Endodermal cell (in vitro differentiated cells): ENCODE results near the gene KAZN. TPM values are rescaled to one million over a fixed set of nuclear protein-coding genes. Genes with fewer than 3 reads are reported as not detected.
A peak's percentile ranks its signal among the peaks of the same experiment; 100 is the strongest.

Experiments
- DNase-seq: peaks from one replicate; pipeline ENCODE4 v3.0.0-alpha.2; 2017
- H3K27ac ChIP-seq: 2 replicates; pipeline ENCODE4 v1.5.1; 2013; ENCODE audit warnings: mild to moderate bottlenecking, low read depth, low read length, moderate library complexity
- H3K27me3 ChIP-seq: 2 replicates; pipeline ENCODE4 v1.6.1; 2013; ENCODE audit warnings: mild to moderate bottlenecking, low read length, moderate library complexity; ENCODE audit not compliant: insufficient read depth, control insufficient read depth, poor library complexity, severe bottlenecking
- H3K36me3 ChIP-seq: 2 replicates; pipeline ENCODE4 v1.7.0; 2013; ENCODE audit warnings: mild to moderate bottlenecking, low read length, moderate library complexity; ENCODE audit not compliant: control insufficient read depth, insufficient read depth
- H3K4me1 ChIP-seq: one replicate; pipeline ENCODE4 v1.7.0; 2013; ENCODE audit warnings: low read length; ENCODE audit not compliant: control insufficient read depth, insufficient read depth
- H3K4me3 ChIP-seq: 2 replicates; pipeline ENCODE4 v1.5.1; 2013; ENCODE audit warnings: mild to moderate bottlenecking, low read length, moderate library complexity
- H3K9ac ChIP-seq: 2 replicates; pipeline ENCODE4 v1.6.1; 2013; ENCODE audit warnings: mild to moderate bottlenecking, low read length, moderate library complexity; ENCODE audit not compliant: poor library complexity, severe bottlenecking; ENCODE audit errors: extremely low read depth
- H3K9me3 ChIP-seq: 2 replicates; pipeline ENCODE4 v1.6.1; 2013; ENCODE audit warnings: mild to moderate bottlenecking, low read length, moderate library complexity; ENCODE audit not compliant: control insufficient read depth
- H3K27ac Mint-ChIP-seq: 2 replicates; pipeline ENCODE4 v1.8.0; 2020; ENCODE audit warnings: mixed read lengths
- H3K27me3 Mint-ChIP-seq: 2 replicates; pipeline ENCODE4 v1.8.0; 2021; ENCODE audit warnings: mild to moderate bottlenecking, mixed read lengths; ENCODE audit not compliant: insufficient read depth
- H3K36me3 Mint-ChIP-seq: 2 replicates; pipeline ENCODE4 v1.8.0; 2020; ENCODE audit warnings: low read depth, mixed read lengths
- H3K4me1 Mint-ChIP-seq: 2 replicates; pipeline ENCODE4 v1.8.0; 2020; ENCODE audit warnings: mixed read lengths
- H3K4me3 Mint-ChIP-seq: 2 replicates; pipeline ENCODE4 v1.8.0; 2020; ENCODE audit warnings: mild to moderate bottlenecking, moderate library complexity, mixed read lengths
- H3K9me3 Mint-ChIP-seq: 2 replicates; pipeline ENCODE4 v1.8.0; 2020; ENCODE audit warnings: mild to moderate bottlenecking, mixed read lengths
- CTCF ChIP-seq: fragments of 200-600 bp; sonication (generic); conservative IDR thresholded peaks from 2 replicates; pipeline ENCODE4 v1.5.0; 2021; ENCODE audit warnings: antibody characterized with exemption, mild to moderate bottlenecking
- WGBS, 2 experiments: methylation state at CpG; one replicate each; pipeline versions ENCODE4 v1.1.5 to v1.1.7; 2013; ENCODE audit warnings: missing lambda C conversion rate in 2 of 2, mixed read lengths in 1 of 2; ENCODE audit not compliant: insufficient coverage in 1 of 2, insufficient read length in 1 of 2; 5-methylcytosine and 5-hydroxymethylcytosine counted together
- total RNA-seq, 2 donors: library from RNA; stranded (reverse); fragmentation: NEBNext Ultra II Directional in 1 of 2; extraction: Animal tissue kit (Norgen Biotek cat#: 25700) in 1 of 2; gene quantifications; 2 replicates in 1 of 2; 3 replicates in 1 of 2; pipeline ENCODE4 v1.2.1, GENCODE V29; 2021

Gene KAZN
- total RNA-seq, 2 donors from 2014 or later, result 12.4 to 13.9 TPM

GRCh38 chr1:14862114-14862771 is 263.8 kb downstream of the KAZN start:
- no peak for TF ChIP-seq CTCF
- H3K36me3 Mint-ChIP-seq, result no peaks in the 10 kb centered on the region
- Histone ChIP-seq H3K36me3 (no peaks in the 10 kb centered on the region), H3K9me3 (no peaks in the 10 kb centered on the region), H3K9ac (no peak overlapping the region), H3K27ac (no peak overlapping the region), H3K4me1 (peaks cover 7% of the 10 kb centered on the region), H3K4me3 (no peak overlapping the region), H3K27me3 (no peaks in the 10 kb centered on the region)
- H3K4me1 Mint-ChIP-seq, result peaks cover 10% of the 10 kb centered on the region
- H3K9me3 Mint-ChIP-seq, result no peaks in the 10 kb centered on the region
- DNase-seq, result no peak
- H3K27ac Mint-ChIP-seq, result no peak overlapping the region
- peaks cover 11% of the 10 kb centered on the region for H3K27me3 Mint-ChIP-seq
- 90 to 91% methylated on average over 9 to 13 of the region's 13 CpGs for WGBS, 2 experiments
- H3K4me3 Mint-ChIP-seq, result no peak overlapping the region

DNA sequence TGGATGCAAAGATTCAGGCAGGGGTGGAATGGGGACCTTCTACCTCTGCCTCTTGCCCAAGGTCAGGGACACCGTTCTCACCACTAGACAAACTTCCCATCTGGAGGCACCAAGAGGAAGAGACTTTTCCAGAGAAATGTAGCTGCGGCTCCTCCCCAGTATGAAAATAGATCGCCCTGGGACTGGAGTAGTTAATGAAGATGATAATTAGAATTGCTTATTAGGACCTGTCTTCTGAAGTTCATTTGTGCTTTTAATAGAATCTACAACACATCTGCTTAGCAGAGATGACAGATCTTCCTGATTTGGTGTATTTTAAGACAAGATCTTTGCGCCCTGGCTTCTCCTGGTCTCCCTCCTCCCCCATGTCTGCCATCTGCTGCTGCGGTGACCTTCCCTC is 266.6 kb downstream of the KAZN start:
- H3K4me3 ChIP-seq, result no peak overlapping the region
- no peak overlapping the region for H3K9ac ChIP-seq
- H3K9me3 ChIP-seq, result no peaks in the 10 kb centered on the region
- no peaks in the 10 kb centered on the region for H3K36me3 ChIP-seq
- peaks cover 3% of the 10 kb centered on the region for H3K4me1 ChIP-seq
- no peak for DNase-seq
- no peak overlapping the region for H3K4me3 Mint-ChIP-seq
- peaks cover 11% of the 10 kb centered on the region for H3K27me3 Mint-ChIP-seq
- no peak overlapping the region for H3K27ac ChIP-seq
- H3K27me3 ChIP-seq, result no peaks in the 10 kb centered on the region
- H3K9me3 Mint-ChIP-seq, result no peaks in the 10 kb centered on the region
- TF ChIP-seq CTCF, result no peak
- H3K27ac Mint-ChIP-seq, result no peak overlapping the region
- WGBS, 2 experiments, result 92 to 100% methylated on average over 3 to 5 of the region's 5 CpGs
- no peaks in the 10 kb centered on the region for H3K36me3 Mint-ChIP-seq
- peaks cover 7% of the 10 kb centered on the region for H3K4me1 Mint-ChIP-seq

DNA sequence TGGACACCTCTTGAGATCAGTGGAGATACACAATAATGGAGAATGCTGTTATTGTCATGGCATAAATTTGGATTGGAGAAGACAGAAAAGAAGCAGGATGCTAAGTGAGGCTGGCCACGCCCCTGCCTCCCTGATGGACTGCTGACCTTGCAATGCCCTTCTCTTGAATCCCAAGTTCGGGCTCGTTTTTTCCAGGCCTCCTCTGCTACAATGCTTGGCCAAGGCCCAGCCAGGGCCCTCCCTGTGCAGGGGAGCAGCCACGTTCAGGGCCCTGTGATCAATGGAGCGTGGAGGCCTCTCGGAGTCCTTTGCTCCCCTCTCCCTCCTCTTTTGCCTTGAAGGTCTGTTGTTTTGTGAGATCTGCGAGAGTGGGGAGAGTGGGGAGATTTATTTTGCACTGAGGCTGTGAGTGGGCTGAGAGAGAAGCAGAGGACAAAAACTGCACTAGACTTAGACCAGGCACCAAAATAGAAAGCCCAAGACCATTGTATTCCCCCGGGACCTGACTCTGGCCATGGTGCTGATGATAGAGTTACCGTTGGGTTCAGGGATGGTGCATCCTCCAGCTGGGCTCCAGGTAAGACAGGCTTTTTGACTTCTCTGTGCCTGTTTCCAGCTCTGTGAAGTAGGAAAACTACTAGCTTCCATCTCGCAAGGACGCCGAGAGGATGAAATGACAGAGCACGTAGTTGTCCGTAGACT is 268.6 kb downstream of the KAZN start:
- no peaks in the 10 kb centered on the region for H3K9me3 Mint-ChIP-seq
- peak; percentile 59 for DNase-seq
- H3K4me1 ChIP-seq, result peaks cover 1% of the 10 kb centered on the region

More for the DNA sequence above, 268.6 kb downstream of the KAZN start:
- H3K36me3 Mint-ChIP-seq, result no peaks in the 10 kb centered on the region
- H3K4me1 Mint-ChIP-seq, result peaks cover 9% of the 10 kb centered on the region
- no peak overlapping the region for H3K4me3 Mint-ChIP-seq
- no peak overlapping the region for H3K27ac Mint-ChIP-seq
- WGBS, 2 experiments, result 77 to 82% methylated on average over 10 to 14 of the region's 14 CpGs
- no peak for TF ChIP-seq CTCF
- no peak overlapping the region for H3K27ac ChIP-seq
- peaks cover 11% of the 10 kb centered on the region for H3K27me3 Mint-ChIP-seq
- no peaks in the 10 kb centered on the region for H3K9me3 ChIP-seq
- H3K36me3 ChIP-seq, result no peaks in the 10 kb centered on the region
- no peak overlapping the region for H3K4me3 ChIP-seq
- H3K27me3 ChIP-seq, result no peaks in the 10 kb centered on the region
- no peak overlapping the region for H3K9ac ChIP-seq
